Measurements from ENCODE around the gene ASB12.

ASB12 gene

DNA sequence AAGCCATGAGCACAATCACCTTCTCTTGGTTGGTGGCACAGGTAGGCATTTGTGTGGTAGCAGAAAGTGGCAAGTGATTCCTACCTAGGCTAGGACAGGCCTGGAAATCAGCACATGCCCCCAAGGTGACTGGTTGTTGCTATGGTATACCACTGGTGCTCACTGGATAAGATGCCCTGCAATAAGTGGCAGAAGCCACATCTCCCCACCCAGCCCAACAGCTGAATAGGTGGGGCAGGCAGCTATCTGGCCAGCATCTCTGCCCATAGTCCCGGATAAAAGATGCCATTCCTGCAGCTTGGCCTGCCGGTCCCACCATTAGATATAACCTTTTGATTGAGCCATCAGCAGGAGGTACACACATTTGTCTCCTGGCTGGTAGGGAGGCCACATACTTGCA lies 46.0 kb downstream of the ASB12 start:
- no peak for FAIRE-seq
- no peak for TF ChIP-seq POLR2A (IDR thresholded peaks at IDR 0.05; ENCODE audit: low read depth, low read length)
- no peak for TF ChIP-seq TAF1 (IDR thresholded peaks at IDR 0.05; ENCODE audit: borderline replicate concordance, low read depth, low read length)
- no peak for TF ChIP-seq POLR2AphosphoS5 (IDR thresholded peaks at IDR 0.05; ENCODE audit: low read depth, low read length)

DNA sequence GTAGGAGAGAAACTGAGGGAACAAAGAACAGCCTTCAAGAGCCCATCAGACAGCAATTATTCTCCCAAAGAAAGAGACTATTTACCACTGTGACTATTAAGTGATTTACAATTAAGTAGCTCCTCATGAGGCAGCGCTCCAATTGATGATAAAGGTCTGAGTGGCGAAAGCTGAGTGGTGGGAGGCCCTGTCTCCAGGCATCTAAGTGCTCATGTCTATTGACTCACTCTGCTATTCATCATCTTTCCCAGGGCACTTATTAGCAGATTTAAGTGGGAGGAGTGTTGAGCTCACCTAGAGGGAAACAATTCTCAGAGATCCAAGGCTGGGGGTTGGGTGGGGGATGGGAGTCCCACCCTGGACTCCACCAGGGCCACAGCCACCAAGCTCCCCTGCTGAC lies 48.2 kb downstream of the ASB12 start:
- no peak for TF ChIP-seq POLR2AphosphoS5 (IDR thresholded peaks at IDR 0.05; ENCODE audit: low read depth, low read length)
- no peak for TF ChIP-seq TAF1 (IDR thresholded peaks at IDR 0.05; ENCODE audit: borderline replicate concordance, low read depth, low read length)
- no peak for TF ChIP-seq POLR2A (IDR thresholded peaks at IDR 0.05; ENCODE audit: low read depth, low read length)
- FAIRE-seq (no peak), DNase-seq (ENCODE audit: insufficient read length) (no peak)

More for the DNA sequence above, 46.0 kb downstream of the ASB12 start:
- DNase-seq (ENCODE audit: insufficient read length) = no peak

DNA sequence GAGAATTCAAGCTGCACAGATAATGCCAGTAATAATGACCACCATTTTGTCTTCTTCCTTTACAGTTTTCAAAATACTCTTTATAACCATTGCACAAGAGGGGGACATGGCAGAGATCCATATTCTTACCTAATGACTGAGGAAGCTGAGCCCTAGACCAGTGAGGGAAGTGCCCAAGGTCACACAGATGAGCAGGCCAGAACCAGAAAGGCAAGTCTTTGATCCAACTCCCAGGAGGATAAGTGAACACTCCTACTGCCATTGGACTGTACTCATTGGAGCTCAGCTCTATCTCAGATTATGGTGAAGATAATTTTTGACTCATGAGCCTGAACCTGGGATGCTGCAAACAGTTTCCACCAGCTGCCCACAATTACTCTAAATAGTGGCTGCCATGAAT lies 53.5 kb downstream of the ASB12 start:
- TF ChIP-seq POLR2A (IDR thresholded peaks at IDR 0.05; ENCODE audit: low read depth, low read length) (no peak), TAF1 (IDR thresholded peaks at IDR 0.05; ENCODE audit: borderline replicate concordance, low read depth, low read length) (no peak), POLR2AphosphoS5 (IDR thresholded peaks at IDR 0.05; ENCODE audit: low read depth, low read length) (no peak)
- no peak for DNase-seq (ENCODE audit: insufficient read length)
- FAIRE-seq = no peak

All from GM12892 (cell line).